ENCODE data around the gene SBSN. TPM values are rescaled to one million over a fixed set of nuclear protein-coding genes. Genes with fewer than 3 reads are reported as not detected.

The SBSN gene
- total RNA-seq, 6 experiments from 2014 or later: 1.6 to 3.3 (median 2.0) TPM

DNA sequence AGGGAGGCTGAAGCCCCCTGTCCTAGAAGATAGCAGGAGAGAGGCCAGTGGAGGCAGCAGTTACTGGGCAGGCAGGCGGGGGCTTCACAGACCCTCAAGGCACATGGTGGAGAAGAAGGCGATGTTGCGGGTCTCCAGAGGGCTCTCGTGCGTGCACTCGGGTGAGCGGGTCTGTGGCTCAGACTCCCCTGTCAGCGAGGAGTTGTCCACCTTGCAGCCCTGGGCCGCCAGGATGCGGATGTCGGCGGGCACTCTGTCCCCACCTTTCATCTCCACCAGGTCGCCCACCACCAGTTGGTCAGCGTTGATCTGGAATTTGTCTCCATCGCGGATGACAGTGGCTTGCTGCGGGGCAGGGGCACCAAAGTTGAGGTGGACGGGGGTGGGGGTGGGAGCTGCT lies 32.2 kb upstream of the SBSN start:
- no peak overlapping the region for H3K4me3 Mint-ChIP-seq
- TF ChIP-seq, protein P1, sequence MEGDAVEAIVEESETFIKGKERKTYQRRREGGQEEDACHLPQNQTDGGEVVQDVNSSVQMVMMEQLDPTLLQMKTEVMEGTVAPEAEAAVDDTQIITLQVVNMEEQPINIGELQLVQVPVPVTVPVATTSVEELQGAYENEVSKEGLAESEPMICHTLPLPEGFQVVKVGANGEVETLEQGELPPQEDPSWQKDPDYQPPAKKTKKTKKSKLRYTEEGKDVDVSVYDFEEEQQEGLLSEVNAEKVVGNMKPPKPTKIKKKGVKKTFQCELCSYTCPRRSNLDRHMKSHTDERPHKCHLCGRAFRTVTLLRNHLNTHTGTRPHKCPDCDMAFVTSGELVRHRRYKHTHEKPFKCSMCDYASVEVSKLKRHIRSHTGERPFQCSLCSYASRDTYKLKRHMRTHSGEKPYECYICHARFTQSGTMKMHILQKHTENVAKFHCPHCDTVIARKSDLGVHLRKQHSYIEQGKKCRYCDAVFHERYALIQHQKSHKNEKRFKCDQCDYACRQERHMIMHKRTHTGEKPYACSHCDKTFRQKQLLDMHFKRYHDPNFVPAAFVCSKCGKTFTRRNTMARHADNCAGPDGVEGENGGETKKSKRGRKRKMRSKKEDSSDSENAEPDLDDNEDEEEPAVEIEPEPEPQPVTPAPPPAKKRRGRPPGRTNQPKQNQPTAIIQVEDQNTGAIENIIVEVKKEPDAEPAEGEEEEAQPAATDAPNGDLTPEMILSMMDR (IDR thresholded peaks at IDR 0.05): no peak

DNA sequence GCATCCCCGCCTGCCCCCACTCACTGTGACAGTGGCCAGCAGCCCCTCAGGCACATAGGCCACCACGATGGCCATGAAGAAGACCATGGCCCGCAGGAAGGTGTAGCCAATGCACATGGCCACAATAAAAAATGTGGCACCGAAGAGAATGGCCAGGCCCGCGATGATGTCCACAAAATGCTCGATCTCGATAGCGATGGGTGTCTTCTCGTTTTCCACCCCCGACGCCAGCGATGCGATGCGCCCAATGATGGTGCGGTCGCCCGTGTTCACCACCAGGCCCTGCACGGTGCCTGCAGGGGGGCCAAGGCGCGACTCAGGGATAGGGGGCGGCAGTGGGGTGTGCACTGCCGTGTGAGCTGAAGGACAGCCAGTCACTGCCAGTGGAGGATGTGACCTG lies 31.7 kb upstream of the SBSN start:
- H3K36me3 Mint-ChIP-seq (ENCODE audit: low read depth): no peaks in the 10 kb centered on the region
- no peak overlapping the region for H3K27ac Mint-ChIP-seq
- no peak overlapping the region for H3K4me3 Mint-ChIP-seq
- peaks cover 46% of the 10 kb centered on the region for H3K27me3 Mint-ChIP-seq (ENCODE audit: insufficient read depth)
- no peak for DNase-seq
- TF ChIP-seq, protein P1 (IDR thresholded peaks at IDR 0.05): no peak
- no peaks in the 10 kb centered on the region for H3K9me3 Mint-ChIP-seq
- H3K4me1 Mint-ChIP-seq (ENCODE audit: low read depth): no peaks in the 10 kb centered on the region

More for the DNA sequence above, 32.2 kb upstream of the SBSN start:
- Mint-ChIP-seq H3K9me3 (no peaks in the 10 kb centered on the region), H3K27ac (no peak overlapping the region), H3K4me1 (ENCODE audit: low read depth) (no peaks in the 10 kb centered on the region), H3K27me3 (ENCODE audit: insufficient read depth) (peaks cover 47% of the 10 kb centered on the region), H3K36me3 (ENCODE audit: low read depth) (no peaks in the 10 kb centered on the region)
- DNase-seq: no peak

DNA sequence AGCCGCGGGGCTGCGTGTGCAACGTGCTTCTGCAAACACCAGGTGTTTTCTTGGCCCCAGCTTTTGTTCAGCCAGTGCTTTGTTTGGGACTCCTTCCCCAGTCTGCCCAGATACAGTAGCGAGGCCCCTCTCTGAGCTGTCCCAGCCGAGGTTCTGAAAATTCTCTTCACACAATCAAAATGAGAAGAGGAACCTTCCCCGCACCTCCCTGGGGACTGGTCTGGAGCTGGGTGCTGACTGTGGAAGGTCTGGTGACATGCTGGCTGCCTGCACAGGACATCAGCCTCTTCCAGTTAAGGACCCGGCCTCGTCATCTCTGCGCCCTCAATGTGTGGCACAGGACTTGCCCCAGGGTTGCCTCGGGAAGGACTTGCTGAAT lies 31.2 kb upstream of the SBSN start:
- H3K4me1 Mint-ChIP-seq (ENCODE audit: low read depth): no peaks in the 10 kb centered on the region
- TF ChIP-seq, protein P1 (IDR thresholded peaks at IDR 0.05): no peak
- DNase-seq: no peak
- no peak overlapping the region for H3K27ac Mint-ChIP-seq
- H3K36me3 Mint-ChIP-seq (ENCODE audit: low read depth): no peaks in the 10 kb centered on the region
- peaks cover 41% of the 10 kb centered on the region for H3K27me3 Mint-ChIP-seq (ENCODE audit: insufficient read depth)
- H3K4me3 Mint-ChIP-seq: no peak overlapping the region
- H3K9me3 Mint-ChIP-seq: no peaks in the 10 kb centered on the region

DNA sequence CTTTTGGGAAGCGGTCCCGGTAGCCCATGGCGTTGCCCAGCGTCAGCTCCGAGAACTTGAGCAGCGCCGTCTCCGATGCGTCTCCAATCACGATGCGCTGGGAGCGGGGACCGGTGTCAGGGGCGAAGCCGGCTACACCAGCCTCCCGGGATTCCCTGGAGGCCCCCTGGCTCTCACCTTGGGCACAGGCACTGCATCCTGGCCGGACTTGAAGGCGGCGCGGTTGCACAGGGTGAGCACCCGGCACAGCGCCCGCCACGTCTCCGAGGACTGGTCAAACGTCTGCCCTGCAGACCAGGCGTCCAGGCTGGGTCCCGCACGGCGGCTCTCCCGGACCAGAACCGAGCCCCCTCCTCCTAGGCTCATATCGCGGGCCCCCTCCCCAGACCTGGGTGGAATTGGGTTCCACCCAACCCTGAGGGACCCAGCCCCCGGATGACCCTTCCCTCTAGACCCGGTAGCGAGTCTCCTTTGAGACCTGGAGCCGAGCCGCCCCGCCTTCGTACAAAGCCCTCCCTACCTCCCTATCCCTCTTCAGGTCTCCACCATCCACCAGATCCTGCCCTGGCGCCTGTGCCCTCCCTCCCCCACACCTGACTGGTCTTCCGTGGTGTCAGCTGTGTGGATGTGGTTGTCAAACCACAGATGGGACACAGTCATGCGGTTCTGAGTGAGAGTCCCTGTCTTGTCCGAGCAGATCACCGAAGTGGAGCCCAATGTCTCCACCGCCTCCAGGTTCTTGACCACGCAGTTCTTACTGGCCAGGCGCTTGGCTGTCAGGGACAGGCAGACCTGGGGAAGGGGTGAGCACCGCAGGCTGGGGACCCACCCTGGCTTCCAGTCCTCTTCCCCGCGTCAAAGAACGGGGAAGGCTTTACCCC lies 30.5 kb upstream of the SBSN start:
- Mint-ChIP-seq H3K27ac (no peak overlapping the region), H3K4me1 (ENCODE audit: low read depth) (no peaks in the 10 kb centered on the region), H3K36me3 (ENCODE audit: low read depth) (no peaks in the 10 kb centered on the region), H3K4me3 (no peak overlapping the region), H3K27me3 (ENCODE audit: insufficient read depth) (peaks cover 43% of the 10 kb centered on the region), H3K9me3 (no peaks in the 10 kb centered on the region)
- DNase-seq: no peak
- TF ChIP-seq, protein P1 (IDR thresholded peaks at IDR 0.05): no peak

DNA sequence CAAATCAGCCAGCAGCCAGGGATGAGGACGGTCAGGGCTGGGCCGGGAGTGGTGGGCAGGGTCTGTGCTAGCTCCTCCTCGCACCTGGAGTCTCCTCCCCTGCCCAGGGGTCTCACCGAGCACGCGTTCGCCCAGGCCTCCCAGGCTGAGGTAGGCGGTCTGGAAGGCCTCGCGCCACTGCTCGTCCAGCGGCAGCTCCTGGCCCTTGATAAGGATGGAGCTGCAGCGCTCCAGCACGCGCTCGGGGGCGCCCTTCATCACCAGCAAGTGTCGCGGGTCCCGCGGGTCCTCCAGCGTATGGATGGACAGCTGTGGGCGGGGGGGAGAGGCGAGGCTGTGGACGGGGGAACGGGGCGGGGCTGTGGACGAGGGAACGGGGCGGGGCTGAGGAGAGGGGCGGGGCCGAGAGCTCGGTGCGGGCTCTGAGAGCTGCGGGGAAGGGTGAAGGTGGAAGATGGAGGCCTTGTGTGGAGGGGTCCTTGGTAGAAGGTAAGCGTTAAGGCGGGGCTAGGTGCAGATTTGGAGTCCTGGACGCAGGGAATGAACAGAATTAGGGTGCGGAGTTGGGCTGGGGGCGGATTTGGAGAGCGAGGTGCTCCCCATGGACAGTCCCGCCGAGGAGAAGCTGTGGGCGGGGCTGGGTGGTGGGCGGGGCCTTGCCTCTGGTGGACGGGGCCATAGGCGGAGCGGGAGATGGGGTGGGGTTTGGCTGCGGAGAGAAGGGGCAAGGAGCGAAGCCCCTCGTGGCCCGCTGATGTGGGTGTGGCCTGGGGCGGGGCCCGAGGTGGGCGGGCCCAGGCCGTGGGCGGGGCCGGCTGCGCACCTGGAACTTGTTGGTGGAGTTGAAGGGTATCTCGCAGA lies 29.7 kb upstream of the SBSN start:
- H3K4me3 Mint-ChIP-seq: no peak overlapping the region; the same call in 1 of the 2 replicates
- no peaks in the 10 kb centered on the region for H3K36me3 Mint-ChIP-seq (ENCODE audit: low read depth)
- TF ChIP-seq, protein P1 (IDR thresholded peaks at IDR 0.05): no peak
- H3K27ac Mint-ChIP-seq: no peak overlapping the region
- peaks cover 43% of the 10 kb centered on the region for H3K27me3 Mint-ChIP-seq (ENCODE audit: insufficient read depth)
- H3K9me3 Mint-ChIP-seq: no peaks in the 10 kb centered on the region
- DNase-seq: no peak
- no peaks in the 10 kb centered on the region for H3K4me1 Mint-ChIP-seq (ENCODE audit: low read depth)

All from HFFc6 (cell line).